ENCODE data around the gene CRKL.
"Not testable (repeated sequence)": the region's sequence is repeated elsewhere in the genome, so short reads cannot be mapped to it uniquely, and the experiment has no call there.

CRKL gene

GRCh38 chr22:20967697-20968211 is 50.5 kb downstream of the CRKL start:
- DNase-seq: no peak

DNA sequence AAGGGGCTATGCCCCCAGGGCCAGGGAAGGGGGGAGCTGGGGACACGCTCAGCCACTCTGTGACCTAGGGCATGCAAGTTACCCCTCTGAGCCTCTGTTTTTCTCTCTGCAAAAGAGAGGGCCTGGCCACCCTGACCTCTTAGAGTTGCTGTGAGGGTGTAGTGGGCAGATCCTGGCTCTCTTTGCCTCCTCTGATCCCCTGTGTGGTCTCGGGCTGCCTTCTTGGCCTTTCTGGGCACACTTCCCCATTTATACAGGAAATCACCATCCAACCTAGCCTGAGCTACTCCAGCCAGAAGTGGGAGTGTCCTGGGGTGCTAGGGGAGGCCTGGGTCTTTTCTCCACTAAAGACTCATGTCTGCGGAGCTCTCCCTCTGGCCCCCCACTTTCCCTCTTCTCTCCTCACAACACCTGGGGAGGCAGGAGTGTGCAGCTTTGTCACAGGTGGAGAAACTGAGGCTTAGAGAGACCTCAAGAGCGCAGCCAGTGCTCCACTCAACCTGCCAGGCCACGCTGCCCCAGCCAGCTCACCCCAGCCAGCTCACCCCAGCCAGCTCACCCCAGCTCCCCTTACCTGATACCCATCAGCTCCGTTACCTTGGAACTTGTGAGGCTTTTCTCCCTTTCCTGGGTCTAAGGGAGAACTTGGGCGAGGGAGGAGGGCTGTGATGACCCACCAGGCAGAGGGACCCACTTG is 51.2 kb downstream of the CRKL start:
- no peak for DNase-seq

DNA sequence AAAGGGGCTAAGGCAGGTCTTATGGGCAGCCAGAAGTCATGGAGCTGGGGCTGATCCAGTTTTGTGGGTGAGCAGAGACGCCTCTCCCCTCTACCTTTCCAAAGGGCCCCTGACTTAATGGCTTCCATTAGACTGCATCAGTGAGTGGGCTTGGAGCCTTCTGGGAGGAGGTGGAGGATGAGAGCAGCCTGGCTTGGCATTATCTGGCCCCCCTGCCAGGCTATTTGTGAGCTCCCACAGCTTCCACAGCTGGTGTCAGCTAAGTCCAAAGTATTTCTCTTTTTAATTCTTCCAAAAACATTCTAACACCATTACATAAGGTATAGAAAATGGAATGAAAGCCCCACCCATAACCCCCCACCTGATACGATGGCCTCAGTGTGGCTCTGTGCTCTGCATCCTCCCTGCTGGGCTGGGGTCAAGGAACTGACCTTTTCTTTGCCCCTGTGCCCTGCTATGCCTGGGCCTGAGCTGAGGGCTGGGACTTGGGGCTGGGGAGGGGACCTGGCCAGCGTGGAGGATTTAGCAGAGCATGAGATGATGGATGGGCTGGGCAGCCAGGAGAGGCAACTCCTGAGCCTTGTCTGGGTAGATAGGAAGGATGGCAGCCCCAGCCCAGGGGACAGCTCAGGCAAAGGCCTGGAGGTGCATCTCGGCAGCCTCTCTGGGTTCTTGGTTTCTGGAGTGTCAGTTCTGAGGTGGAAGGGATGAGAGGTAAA is 53.9 kb downstream of the CRKL start:
- DNase-seq: no peak

DNA sequence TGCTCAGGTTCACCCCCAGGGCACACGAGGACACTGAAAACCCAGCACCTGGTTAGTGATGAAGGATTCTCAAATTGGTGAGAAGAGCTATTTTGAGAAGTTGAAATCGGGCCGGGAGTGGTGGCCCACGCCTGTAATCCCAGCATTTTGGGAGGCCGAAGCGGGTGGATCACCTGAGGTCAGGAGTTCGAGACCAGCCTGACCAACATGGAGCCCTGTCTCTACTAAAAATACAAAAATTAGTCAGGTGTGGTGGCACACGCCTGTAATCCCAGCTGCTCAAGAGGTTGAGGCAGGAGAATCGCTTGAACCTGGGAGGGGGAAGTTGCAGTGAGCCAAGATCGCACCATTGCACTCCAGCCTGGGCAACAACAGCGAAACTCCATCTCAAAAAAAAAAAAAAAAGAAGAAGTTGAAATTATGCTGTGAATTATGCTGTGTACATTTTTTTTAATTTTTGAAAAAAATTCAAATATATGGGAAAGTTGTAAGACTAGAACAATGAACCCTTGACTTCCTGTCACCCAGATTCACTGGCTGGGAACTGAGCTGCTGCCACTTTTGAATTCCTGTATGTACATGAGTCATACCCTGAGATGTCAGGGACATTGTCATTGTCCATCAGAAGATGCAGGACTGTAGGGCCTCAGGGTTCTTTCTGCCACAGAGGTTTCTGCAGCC is 54.9 kb downstream of the CRKL start:
- DNase-seq: not testable (repeated sequence)

DNA sequence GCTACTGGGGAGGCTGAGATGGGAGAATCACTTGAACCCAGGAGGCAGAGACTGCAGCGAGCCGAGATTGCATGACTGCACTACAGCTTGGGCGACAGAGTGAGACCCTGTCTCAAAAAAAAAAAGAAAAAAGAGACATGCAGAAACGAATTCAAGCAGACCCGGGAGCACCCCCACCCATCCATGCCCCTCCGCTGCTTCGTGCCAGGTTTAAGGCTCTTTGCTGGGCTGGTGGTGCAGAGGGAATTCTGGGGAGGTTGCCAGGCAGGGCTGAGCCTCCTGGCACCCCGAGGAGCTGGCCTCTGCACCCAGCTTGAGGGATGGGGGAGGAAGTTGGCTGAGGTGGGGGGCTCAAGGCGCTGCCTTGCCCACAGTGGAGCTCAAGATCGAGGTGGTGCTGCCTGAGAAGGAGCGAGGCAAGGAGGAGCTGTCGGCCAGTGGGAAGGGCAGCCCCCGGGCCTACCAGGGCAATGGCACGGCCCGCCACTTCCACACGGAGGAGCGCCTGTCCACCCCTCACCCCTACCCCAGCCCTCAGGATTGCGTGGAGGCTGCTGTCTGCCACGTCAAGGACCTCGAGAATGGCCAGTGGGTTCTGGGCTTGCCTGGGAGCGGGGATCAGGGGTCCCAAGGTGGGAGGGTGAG is 55.8 kb downstream of the CRKL start:
- no peak for DNase-seq

DNA sequence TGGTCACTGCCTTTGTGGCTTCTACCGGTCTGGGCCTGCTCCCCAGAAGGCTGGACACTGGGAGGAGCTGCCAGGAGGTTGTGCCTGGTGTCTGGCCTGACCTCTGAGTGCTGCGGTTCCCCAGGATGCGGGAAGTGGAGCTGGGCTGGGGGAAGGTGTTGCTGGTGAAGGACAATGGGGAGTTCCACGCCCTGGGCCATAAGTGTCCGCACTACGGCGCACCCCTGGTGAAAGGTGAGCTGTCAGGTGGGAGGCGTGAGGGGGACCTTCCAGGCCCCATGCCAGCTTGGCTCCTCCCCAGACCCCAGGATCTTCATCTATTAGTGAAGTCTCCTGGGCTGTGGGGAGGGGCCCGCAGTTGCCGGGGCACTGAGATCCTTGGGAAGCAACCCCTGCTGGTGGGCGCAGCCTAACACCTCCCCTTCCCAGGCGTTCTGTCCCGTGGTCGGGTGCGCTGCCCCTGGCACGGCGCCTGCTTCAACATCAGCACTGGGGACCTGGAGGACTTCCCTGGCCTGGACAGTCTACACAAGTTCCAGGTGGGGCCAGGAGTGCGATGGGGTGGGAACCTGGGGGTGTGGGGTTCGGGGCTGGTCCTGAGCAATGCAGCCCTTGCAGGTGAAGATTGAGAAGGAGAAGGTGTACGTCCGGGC is 56.6 kb downstream of the CRKL start:
- no peak for DNase-seq

DNA sequence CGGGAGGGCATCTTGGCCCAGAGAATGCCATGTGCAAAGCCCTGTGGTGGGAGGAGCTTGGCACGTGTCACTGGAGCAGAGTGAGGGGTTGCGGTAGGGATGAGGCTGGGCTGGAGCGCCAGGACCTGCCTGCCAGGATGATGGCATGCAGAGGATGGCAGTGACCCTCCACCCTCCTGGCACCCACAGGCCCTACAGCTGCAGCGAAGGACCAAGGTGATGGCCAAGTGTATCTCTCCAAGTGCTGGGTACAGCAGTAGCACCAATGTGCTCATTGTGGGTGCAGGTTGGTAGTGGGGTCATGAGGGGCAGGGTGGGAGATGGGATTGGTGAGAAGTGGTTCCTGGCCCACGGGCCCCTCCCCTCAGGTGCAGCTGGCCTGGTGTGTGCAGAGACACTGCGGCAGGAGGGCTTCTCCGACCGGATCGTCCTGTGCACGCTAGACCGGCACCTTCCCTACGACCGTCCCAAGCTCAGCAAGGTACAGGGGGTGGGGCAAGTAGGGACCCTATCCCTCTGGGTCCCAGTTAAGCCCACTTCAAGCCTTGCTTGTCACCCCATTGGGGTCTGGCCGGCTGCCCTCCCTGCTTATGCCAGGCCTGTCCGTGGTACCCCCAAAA is 57.2 kb downstream of the CRKL start:
- no peak for DNase-seq

GRCh38 chr22:20975541-20976290 is 58.5 kb downstream of the CRKL start:
- DNase-seq: no peak

- no peak for DNase-seq
Observed at GRCh38 chr22:20976291-20976877, 59.2 kb downstream of the CRKL start.

GRCh38 chr22:20977019-20977418 is 59.8 kb downstream of the CRKL start:
- DNase-seq: no peak

DNA sequence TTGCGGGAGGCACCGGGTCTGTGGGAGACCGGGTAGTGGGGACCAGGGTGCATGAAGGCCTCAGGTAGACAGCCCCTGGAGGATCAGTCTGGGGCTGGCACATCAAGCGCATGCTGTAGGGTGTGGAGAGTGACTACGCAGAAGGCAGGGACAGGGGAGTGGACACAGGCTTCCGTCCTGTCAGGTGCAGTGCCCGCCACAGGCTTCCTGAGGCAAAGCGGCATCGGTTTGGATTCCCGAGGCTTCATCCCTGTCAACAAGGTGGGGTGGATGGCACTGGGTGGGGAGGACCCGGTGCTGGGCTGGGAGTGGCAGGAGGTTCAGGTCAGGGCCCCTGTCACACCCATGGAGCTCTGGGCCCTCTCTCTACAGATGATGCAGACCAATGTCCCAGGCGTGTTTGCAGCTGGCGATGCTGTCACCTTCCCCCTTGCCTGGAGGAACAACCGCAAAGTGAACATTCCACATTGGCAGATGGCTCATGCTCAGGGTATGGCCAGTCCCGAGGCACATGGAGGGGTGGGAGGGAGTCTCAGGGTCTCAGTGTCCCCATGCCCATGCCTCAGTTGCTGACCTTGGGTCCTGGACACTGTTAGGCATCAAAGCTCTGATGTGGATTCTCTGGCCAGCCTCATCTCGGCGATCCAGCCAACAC is 60.4 kb downstream of the CRKL start:
- no peak for DNase-seq

GRCh38 chr22:20978419-20978818 is 61.2 kb downstream of the CRKL start:
- DNase-seq: no peak

DNA sequence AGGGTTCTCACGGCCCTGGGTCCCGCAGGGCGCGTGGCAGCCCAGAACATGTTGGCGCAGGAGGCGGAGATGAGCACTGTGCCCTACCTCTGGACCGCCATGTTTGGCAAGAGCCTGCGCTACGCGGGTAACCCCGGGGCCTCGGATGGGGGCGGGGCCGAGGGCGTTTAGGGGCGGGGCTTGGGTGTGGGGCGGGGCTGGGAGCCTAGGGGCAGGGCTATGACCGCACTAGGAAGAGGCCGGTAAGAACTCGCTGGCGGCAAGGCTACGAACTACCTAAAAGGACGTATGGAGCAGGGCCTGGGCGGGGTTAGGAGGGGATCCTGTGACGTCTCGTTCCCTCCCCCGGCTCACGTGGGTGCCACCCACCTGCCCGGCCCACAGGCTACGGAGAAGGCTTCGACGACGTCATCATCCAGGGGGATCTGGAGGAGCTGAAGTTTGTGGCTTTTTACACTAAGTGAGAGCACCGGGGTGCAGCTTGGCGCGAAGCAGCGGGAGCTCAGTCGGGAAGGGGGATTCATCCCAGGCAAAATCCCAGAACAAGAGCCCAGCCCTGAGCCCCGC is 62.1 kb downstream of the CRKL start:
- DNase-seq: peak in 1 of 2 experiments; percentile 60

DNA sequence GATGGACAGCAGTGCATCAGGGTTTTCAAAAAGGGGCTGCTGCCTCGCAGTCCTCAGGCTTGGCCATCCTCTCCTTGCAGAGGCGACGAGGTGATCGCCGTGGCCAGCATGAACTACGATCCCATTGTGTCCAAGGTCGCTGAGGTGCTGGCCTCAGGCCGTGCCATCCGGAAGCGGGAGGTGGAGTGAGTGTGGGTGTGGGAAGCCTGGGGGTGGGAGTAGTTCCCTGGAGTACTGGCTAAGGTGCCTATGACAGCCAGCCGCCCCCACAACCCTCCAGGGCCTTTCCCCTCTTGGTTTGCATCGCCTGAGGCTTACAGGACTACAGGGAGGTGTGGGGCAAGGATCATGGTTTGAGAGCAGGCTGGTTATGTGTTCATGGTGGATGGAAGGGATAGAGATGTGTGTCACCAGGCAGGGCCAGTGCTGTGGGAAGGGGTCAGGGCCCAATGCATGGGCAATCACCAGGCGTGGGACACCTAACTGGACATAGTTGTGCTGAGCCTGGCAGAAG is 62.8 kb downstream of the CRKL start:
- DNase-seq: no peak

GRCh38 chr22:20980523-20980922 is 63.3 kb downstream of the CRKL start:
- no peak for DNase-seq

DNA sequence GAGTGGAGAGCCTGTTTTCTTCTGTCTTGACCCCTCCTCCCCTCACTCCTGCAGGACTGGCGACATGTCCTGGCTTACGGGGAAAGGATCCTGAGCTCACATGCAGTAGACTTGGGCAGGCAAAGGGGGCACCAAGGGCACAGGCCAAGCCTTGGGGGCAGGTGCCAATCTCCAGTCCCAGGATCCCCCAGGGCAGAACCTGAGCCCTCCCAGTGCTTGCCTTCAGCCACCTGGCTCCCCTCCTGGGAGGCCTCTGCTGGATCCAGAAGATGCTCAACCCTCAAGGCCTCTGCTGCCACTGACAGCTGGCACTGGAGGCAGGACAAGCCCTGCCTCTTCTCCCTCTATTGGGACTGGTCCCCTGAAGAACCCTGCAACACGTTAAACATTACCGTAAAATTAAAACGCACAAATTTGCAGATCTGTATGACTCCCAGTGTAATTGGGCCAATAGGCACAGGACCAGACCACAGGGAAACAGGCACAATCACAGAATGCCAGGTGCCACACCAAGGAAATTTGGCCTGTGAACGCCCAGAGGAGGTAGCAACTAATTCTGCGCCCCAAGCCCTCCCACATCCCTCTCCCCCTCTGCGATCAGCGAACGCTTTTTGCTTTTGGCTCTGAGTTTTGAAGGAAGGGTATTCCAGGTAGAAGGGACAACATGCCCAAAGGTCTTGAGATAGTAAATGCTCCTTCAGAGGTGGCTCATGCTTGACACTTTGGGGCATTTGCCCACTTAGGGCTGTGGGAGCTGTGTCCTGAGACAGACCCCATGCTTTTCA is 63.9 kb downstream of the CRKL start:
- no peak for DNase-seq

DNA sequence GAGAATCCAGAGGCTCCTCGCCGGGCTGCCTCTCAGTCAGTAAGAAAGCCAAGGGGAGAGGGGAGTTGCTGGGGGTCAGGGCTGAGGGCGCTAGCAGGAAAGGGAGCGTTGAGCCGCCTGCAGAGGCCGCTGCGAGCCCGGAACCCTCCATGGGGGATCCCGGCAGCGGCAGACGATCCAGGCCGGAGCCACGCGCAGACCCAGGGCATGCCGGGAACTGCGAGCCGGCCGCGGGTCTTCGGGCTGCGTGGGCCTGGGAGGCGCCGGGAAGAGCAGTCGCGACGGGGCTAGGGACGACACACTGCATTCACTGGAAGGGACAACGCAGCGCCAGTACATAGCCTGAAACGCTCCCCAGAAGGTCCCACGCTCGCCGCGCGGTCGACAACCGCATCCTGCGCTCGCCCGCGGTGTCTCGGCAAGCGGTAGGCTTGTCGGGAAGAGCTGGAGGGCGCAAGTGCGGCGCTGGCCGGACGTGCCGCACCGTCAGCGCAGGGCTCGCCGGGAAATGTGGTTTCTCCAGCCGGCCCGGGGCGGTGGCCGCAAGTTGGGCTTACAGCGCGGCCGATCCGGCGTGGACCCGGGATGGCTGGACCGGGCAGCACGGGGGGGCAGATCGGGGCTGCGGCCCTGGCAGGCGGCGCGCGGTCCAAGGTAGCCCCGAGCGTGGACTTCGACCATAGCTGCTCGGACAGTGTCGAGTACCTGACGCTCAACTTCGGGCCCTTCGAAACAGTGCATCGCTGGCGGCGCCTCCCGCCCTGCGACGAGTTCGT is 64.8 kb downstream of the CRKL start, which contains the start of gene LZTR1:
TSS of gene LZTR1 (plus strand) at position 511 of the 776 bp plus-strand sequence. CDS start at position 586, 75 bp downstream.
- DNase-seq: peak in 1 of 2 experiments; percentile 80

DNA sequence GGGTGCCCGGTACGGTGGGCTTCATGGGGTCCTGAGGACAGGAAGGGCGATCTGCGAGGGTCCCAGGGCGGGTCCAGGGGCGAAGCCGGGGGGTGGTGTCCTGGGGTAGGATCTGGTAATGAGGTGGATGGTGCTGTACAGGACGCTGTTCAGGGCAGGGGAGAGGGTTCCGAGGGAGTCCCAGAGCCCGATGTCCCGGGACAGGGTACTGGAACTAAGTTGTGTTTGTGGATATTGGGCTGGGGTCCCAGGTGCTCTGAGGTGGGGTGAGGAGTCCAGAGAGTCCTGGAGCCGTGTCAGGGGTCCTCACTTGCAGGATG is 65.3 kb downstream of the CRKL start:
- no peak for DNase-seq

Data from NCI-H526 (cell line).